SK-N-SH treated with all-trans-retinoic acid at 6 μM for 48 hours (cell line): ENCODE data around the gene USP24.

ENCODE experiments used
- BACH2 ChIP-seq: fragments of 250-450 bp; sonication (Bioruptor Pico); IDR thresholded peaks from 2 replicates; pipeline ENCODE4 v1.9.0; 2021; ENCODE audit warnings: mild to moderate bottlenecking, borderline replicate concordance
- ESRRG ChIP-seq: fragments of 250-450 bp; sonication (Bioruptor Pico); IDR thresholded peaks from 2 replicates; pipeline ENCODE4 v1.6.1; 2021; ENCODE audit warnings: mild to moderate bottlenecking
- ZFP30 ChIP-seq: fragments of 450-650 bp; formaldehyde crosslinking; IDR thresholded peaks from 2 replicates; pipeline ENCODE4 v1.5.0; 2022; ENCODE audit warnings: mild to moderate bottlenecking, moderate library complexity

- no peak for TF ChIP-seq BACH2
- no peak for TF ChIP-seq ZFP30 (CRISPR knock-in tag)
- no peak for TF ChIP-seq ESRRG (CRISPR knock-in tag)
Measured at GRCh38 chr1:55129194-55129728, 85.9 kb downstream of the USP24 start.
